ENCODE data around the gene KDM3B. TPM values are rescaled to one million over a fixed set of nuclear protein-coding genes. Genes with fewer than 3 reads are reported as not detected.

Gene KDM3B
- total and polyA plus RNA-seq, 2 of the 8 experiments (the other 6 are each of a cell fraction or from before 2014, with no cell fraction given), result 27.1 to 78.1 TPM

DNA sequence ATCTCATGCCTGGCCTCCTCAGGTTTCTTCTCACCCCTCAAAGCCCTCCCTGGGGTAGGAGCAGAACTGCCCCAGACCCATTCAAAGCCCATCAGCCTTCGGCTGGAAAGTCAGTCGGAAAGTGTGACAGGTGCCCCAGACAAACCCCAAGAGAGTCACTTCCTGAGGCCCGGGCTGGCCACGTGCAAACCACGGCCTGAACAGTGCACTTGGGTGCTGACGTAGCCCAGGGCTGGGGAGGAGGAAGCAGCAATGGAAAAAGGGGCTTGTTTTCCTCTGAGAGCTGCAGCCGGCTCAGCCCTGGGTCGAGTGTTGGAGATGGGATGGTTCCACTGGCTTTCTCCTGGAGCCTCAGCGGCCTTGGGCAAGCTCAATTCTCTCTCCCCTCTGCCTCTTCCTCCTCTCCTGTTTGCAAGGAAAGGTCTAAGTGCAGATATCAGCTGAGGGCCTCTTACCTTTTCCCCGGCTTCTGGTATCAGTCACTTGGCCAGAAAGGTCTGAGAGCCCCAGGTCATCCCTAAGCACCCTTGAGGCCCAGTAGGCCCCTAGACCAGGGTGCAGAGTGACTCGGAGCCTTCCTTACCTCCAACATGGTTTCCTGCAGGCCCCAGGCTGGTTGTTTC is 106.9 kb downstream of the KDM3B start (continued):
- no peak for TF ChIP-seq PHF8 (conservative IDR thresholded peaks at IDR 0.05; ENCODE audit: low read depth, low read length)

All from H1 (cell line).